ENCODE data around the gene ARHGAP42.

Gene ARHGAP42

DNA sequence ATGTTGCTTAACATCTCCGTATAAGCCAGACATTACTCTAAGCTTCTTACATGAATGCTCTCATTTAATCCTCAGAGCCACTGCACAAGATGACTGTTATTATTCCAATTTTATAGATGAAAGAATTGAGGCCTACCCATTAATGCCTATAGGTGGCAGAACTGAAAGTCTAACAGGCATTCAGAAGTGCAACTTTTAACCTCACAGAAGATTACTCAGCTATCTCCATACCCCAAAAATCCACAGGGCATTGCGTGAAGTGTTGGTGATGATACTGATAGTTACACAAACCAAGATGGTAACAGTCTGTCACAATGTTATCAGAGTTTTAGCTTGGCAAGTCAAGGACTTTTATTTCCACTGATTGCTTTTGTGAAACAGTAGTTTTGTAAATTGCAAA, 130.5 kb downstream of the ARHGAP42 start:
- no peak for DNase-seq (ENCODE audit: low spot score)
- H3K4me3 ChIP-seq: no peak overlapping the region
- no peak for TF ChIP-seq CTCF (IDR thresholded peaks at IDR 0.05)
- H3K27ac ChIP-seq: no peak overlapping the region

- no peak overlapping the region for H3K4me3 ChIP-seq
- H3K27ac ChIP-seq: no peak overlapping the region
- no peak for DNase-seq (ENCODE audit: low spot score)
- no peak for TF ChIP-seq CTCF (IDR thresholded peaks at IDR 0.05)
Observed at GRCh38 chr11:100820621-100821020, 133.5 kb downstream of the ARHGAP42 start.

DNA sequence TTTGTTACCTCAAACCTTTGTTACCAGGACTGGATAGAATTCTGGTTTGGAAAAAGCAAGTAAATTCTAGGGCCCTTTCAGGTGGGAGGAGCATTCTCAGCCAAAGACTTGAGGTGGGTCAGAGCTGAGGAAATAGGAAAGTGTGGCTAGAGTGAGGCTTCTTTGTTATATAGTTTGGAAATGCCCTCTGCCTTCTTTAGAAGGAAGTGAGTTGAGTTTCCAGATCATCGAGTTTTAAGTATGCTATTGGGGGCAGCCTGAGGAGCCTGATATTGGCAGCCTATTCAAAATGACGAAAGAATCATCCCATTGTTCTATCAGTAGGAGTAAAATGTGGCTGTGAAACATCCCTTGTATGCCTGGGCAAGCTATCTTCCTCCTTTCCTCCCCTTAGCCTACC, 134.1 kb downstream of the ARHGAP42 start:
- no peak for TF ChIP-seq CTCF (IDR thresholded peaks at IDR 0.05)
- no peak for DNase-seq (ENCODE audit: low spot score)
- H3K27ac ChIP-seq: no peak overlapping the region
- H3K4me3 ChIP-seq: no peak overlapping the region

- Histone ChIP-seq H3K4me3 (no peak overlapping the region), H3K27ac (no peak overlapping the region)
- no peak for TF ChIP-seq CTCF (IDR thresholded peaks at IDR 0.05)
- no peak for DNase-seq (ENCODE audit: low spot score)
Observed at GRCh38 chr11:100823360-100823759, 136.3 kb downstream of the ARHGAP42 start.

GRCh38 chr11:100824041-100824809, 137.1 kb downstream of the ARHGAP42 start:
- no peak overlapping the region for H3K27ac ChIP-seq
- no peak for DNase-seq (ENCODE audit: low spot score)
- no peak overlapping the region for H3K4me3 ChIP-seq
- no peak for TF ChIP-seq CTCF (IDR thresholded peaks at IDR 0.05)

DNA sequence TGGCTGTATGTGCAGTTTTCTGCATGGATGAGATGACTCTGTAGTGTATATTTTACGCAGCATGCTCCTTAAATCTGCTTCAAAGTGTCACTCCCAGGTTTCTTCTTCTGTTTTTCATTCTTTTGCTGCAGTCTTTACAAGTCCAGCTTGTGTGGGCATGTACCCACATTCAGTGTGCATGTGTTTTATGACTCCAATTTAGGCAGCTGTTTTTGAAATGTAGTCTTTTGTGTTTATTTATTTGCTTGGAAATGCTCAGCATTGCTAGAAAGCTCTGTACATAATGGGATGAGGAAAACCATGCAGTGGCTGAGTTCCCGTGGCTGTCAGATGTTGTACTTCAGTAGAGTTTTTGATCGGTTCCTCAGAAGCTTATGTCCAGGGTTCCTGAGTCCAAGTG, 138.5 kb downstream of the ARHGAP42 start:
- H3K27ac ChIP-seq: no peak overlapping the region
- DNase-seq (ENCODE audit: low spot score): no peak
- no peak overlapping the region for H3K4me3 ChIP-seq
- TF ChIP-seq CTCF (IDR thresholded peaks at IDR 0.05): no peak

- no peak for TF ChIP-seq CTCF (IDR thresholded peaks at IDR 0.05)
- DNase-seq (ENCODE audit: low spot score): no peak
- H3K4me3 ChIP-seq: no peak overlapping the region
- no peak overlapping the region for H3K27ac ChIP-seq
Observed at GRCh38 chr11:100827934-100828661, 141.0 kb downstream of the ARHGAP42 start.
